ENCODE measurements around the gene ASRGL1.

DNA sequence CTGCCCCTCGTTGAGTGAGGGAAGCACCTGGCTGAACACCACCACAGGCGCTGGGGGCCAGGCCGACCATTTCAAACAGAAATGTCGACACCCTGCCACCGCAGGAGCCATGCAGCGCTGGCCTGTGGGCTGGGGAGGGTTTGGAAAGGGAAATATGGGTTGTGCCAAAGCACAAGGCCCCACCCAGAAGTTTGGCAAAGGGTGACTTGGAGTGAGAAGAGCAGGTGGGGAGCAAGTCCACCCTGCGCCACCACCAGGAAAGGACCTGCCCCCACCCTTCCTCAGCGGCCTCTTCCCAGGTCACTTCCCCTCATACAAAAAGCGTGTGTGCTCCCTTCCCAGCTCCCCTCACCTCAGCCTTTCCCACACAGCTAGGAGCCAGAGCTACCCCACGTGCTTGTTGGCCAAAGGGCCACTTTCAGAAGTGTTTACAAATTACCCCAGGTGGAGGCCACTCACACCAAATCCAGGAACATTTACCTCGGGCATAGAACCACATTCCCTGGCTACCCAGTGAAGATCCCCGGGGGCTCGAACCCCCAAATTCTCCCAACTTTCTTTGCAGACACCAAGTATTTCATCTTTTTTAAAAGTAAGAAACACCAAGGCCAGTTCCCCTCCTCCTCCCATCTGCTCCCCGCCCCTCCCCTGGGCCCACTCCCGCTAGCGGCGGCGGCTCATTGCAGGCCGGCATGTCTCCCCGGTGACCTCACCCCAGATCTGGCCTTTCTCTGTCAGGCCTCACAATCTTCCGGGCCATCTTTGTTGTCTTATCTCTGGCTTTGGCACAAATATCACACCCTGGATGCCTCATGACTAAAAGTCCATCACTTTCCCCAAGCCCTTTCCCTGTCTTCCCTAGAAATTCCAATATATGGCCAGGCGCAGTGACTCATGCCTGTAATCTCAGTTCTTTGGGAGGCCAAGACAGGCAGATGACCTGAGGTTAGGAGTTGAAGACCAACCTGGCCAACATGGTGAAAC, 61.1 kb downstream of the ASRGL1 start:
- TF ChIP-seq MZF1 (CRISPR knock-in tag; IDR thresholded peaks at IDR 0.05; ENCODE audit: borderline replicate concordance) (no peak), CEBPB (IDR thresholded peaks at IDR 0.05; ENCODE audit: borderline replicate concordance, low read depth, low read length) (no peak), SP2 (CRISPR knock-in tag; IDR thresholded peaks at IDR 0.05) (no peak), WIZ (CRISPR knock-in tag; IDR thresholded peaks at IDR 0.05) (no peak), ZNF274 (CRISPR knock-in tag; IDR thresholded peaks at IDR 0.05) (no peak), GABPA (IDR thresholded peaks at IDR 0.05; ENCODE audit: low read depth, low read length) (no peak), GABPA (CRISPR knock-in tag; IDR thresholded peaks at IDR 0.05; ENCODE audit: low read depth) (no peak)
- TF ChIP-seq, protein P1, sequence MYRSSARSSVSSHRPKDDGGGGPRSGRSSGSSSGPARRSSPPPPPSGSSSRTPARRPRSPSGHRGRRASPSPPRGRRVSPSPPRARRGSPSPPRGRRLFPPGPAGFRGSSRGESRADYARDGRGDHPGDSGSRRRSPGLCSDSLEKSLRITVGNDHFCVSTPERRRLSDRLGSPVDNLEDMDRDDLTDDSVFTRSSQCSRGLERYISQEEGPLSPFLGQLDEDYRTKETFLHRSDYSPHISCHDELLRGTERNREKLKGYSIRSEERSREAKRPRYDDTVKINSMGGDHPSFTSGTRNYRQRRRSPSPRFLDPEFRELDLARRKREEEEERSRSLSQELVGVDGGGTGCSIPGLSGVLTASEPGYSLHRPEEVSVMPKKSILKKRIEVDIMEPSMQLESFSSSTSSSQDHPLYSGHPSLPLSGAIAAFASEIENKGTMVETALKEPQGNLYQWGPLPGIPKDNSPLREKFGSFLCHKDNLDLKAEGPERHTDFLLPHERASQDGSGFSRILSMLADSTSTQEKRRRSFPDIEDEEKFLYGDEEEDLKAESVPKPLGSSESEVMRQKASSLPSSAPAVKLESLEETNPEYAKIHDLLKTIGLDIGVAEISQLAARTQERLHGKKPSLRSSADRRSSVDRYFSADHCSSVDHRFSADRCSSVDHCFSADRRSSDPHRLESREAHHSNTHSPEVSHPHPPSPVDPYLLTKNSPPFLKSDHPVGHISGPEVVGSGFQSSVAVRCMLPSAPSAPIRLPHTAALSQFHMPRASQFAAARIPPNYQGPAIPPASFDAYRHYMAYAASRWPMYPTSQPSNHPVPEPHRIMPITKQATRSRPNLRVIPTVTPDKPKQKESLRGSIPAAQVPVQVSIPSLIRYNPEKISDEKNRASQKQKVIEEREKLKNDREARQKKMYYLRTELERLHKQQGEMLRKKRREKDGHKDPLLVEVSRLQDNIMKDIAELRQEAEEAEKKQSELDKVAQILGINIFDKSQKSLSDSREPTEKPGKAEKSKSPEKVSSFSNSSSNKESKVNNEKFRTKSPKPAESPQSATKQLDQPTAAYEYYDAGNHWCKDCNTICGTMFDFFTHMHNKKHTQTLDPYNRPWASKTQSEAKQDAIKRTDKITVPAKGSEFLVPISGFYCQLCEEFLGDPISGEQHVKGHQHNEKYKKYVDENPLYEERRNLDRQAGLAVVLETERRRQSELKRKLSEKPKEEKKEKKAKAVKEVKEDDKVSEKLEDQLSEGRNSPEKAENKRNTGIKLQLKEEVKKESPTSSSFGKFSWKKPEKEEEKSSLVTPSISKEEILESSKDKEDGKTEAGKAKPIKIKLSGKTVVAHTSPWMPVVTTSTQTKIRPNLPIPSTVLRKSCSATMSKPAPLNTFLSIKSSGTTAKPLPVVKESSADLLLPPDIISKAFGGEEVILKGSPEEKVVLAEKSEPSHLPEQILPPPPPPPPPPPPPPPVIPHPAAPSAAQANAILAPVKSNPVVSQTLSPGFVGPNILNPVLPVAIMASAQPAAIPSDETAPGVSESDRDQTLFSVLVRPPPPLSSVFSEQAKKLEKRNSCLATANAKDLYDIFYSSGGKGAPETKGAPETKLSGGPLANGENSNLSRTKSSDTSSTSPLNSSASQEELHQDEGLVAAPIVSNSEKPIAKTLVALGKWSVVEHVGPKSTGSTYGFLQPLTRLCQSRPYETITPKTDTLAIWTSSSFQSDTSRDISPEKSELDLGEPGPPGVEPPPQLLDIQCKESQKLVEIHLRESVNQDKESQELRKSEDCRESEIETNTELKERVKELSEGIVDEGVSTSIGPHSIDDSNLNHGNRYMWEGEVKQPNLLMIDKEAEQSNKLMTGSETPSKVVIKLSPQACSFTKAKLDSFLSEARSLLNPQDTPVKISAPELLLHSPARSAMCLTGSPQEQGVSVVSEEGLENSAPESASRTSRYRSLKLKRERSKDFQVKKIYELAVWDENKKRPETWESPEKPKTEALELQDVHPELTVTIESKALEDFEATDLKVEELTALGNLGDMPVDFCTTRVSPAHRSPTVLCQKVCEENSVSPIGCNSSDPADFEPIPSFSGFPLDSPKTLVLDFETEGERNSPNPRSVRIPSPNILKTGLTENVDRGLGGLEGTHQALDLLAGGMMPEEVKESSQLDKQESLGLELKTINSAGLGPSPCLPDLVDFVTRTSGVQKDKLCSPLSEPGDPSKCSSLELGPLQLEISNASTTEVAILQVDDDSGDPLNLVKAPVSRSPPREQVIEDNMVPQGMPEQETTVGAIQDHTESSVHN (CRISPR knock-in tag; IDR thresholded peaks at IDR 0.05) = no peak

Data from HepG2 (cell line).